HG03025 (cell line): ENCODE data around the gene ZNF536.
"Not testable (repeated sequence)": the region's sequence is repeated elsewhere in the genome, so short reads cannot be mapped to it uniquely, and the experiment has no call there.

ENCODE experiments used
- ATAC-seq: cut with Tn5 transposase; IDR thresholded peaks from one replicate; pipeline ENCODE4 v1.9.1; 2021; ENCODE audit warnings: mild to moderate bottlenecking, moderate library complexity; ENCODE audit not compliant: unreplicated experiment, low FRiP score

The ZNF536 gene

DNA sequence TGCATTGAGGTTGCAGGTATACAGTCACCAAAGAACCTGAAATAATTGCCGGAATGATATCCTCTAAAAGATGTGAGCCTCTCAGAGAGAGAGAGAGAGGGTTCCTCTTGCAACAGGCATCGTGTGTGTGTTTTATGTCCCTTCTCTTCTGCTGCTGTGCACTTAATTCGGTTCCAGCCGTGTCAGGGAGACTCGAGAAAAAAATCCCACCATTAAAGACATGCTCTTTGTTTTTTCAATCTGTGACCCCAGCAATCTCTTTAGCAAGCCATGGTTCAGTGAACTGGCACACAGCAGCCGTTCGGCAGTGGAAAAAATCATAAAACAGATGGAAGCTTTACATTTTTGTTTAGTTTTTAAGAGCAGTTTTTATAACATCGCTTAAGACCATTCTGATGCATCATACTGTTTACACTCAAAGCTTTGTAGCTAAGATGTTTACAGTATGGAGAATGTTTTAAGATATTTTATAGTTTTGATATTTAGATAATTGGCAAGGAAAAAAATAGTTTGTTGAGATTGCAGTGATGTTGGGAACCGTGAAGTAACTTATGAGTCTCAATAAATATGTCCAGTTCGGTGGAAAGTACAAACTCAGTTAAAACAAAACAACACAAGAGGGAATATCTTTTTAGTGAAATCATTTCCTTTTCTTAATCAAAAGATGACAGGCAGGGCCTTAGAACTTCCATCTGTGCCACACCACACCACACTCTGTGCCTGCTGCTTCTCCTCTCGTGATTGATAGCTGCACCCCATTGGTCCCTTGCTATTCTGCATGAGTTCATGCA lies 31.2 kb upstream of the ZNF536 start:
- ATAC-seq: no peak

DNA sequence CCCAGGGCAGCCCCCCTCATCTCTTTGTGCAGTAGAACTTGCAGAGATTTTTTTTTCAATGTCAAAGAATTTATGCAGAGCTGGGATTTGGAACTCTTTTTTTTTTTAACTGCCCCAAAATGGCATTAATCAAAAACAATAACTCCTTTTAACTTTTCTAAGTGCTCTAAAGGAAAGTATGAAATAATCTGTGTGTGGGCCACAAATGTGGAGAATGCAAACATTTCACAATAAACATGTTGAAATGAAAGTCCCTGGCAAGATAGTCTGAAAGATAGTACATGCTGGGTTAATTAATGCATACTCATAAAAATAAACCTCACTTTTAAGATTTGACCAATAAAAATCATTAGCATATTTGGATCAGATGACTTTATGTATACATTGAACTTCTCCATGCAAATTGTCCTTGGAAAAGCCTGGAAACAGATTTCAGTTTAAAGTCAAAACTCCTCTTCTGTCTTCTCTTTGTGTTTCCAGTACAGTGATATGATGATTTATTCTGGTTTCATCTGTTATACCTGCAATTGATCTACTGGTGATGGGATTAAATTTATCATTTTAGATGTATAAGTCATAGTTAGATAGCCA lies 30.5 kb upstream of the ZNF536 start:
- ATAC-seq: no peak

DNA sequence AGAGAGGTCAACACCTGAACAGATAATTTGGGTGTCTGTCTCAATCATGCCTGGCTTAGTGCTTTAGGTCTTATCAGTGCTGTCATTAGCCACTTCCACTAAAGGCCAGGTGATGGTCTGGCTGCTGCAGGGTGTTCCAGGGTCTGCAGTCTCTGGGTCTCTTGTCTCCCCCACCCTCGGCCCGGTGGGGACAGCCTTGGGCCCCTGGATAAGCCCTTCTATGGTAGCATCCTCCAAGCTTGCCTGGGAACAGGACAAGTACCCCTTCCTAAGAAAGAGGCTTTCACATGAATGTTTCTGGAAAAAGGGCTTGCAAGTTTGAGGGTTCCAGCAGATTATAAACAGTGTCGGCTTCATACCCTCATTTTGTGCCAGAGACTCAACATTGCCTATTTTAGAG lies 29.3 kb upstream of the ZNF536 start:
- no peak for ATAC-seq

DNA sequence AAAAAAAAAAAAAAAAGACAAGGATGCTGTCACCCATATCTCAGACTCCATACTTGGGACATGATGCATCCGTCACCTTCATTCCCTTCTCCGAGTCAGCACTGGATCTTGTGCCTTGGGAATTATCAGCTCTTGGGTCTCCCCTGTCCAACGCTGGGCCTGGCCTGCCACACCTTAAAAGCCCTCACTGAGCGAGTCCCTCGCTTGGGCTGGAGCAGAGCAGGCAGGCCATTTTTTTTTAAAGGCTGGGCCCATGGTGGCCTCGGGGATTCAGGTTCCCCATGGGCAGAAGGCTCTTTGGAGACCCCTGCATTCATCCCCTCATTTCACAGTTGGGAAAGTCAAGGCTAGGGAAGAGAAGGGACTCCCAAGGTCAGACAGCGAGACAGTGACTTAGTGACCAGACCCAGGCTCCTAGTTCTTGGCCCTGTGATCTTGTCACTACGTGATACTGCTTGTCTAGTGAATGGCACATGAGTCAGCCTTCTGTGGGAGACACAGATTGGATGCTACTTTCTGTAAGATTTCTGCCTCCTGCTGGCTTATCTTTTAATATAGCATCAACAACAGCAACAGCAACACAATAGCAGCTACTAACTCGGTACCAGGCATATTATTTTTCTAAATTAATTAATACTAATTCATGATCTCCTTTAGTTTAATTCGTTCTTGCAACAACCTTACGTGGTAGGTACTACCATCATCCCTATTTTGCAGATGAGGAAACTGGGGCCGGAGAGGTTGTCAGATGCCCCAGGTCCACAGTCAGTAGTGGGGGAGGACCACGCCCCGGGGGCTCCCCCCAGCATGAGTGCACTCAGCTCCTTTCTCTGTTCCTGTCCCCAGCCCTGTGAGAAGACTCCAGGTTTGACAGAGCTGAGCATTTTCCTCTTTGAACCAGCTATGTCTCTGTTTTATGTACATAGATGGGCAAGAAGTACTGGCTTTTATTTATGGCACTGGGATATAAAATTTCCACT lies 27.4 kb upstream of the ZNF536 start:
- no peak for ATAC-seq

DNA sequence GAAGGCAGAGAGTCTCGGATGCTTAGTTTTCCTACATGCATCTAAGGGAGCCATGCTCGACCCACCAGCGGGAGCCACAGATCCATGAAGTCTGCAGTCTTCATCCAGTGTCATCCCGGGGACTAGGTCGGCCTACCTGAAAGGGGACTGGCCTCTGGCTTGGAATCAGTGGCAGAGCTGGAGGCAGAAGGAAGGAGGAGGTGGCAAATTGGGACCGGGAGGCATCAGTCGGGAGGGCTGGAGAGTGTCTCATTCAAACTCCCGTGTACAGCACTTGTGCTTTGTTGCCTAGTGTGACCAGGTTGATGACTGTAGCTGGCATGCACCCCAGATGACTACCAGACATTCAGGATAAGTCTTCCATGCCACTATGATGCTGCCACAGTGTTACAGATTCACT lies 26.5 kb upstream of the ZNF536 start:
- no peak for ATAC-seq

DNA sequence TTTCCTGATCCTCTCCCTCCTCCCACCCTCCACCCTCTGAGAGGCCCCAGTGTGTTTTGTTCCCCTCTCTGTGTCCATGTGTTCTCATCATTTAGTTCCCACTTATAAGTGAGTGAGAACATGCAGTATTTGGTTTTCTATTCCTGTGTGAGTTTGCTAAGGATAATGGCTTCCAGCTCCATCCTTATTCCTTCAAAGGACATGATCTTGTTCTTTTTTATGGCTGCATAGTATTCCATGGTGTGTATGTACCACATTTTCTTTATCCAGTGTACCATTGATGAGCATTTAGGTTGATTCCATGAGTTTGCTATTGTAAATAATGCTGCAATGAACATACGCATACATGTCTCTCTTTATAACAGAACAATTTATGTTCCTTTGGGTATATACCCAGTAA lies 25.7 kb upstream of the ZNF536 start:
- ATAC-seq: not testable (repeated sequence)

DNA sequence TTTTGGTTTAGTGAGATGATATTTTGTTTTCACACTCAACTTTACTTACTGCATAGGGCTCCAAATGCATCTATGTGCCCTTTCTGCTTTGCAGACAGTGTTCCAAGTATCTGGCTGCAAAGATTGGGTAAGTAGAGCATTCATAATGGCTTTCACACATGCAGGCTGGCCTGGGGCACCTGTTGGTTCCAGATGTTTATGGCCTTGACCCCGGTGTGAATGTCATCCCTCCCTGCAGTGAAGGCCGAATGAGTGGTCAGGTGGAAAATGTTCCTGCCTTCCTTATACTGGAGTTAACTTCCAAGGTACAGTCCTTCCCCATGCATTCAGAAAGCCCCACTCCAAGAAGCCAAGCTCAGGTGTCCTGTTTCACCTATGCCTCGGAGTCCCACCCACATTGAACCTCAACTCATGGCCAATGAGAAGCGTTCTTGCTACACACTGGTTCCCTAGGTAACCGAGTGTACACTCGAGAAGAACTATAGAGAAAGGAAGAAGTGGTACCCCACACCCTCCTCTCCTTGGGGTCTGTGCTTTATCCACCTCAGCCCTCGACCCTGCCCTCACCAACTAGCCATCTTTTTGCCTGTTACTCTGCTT lies 23.0 kb upstream of the ZNF536 start:
- no peak for ATAC-seq

DNA sequence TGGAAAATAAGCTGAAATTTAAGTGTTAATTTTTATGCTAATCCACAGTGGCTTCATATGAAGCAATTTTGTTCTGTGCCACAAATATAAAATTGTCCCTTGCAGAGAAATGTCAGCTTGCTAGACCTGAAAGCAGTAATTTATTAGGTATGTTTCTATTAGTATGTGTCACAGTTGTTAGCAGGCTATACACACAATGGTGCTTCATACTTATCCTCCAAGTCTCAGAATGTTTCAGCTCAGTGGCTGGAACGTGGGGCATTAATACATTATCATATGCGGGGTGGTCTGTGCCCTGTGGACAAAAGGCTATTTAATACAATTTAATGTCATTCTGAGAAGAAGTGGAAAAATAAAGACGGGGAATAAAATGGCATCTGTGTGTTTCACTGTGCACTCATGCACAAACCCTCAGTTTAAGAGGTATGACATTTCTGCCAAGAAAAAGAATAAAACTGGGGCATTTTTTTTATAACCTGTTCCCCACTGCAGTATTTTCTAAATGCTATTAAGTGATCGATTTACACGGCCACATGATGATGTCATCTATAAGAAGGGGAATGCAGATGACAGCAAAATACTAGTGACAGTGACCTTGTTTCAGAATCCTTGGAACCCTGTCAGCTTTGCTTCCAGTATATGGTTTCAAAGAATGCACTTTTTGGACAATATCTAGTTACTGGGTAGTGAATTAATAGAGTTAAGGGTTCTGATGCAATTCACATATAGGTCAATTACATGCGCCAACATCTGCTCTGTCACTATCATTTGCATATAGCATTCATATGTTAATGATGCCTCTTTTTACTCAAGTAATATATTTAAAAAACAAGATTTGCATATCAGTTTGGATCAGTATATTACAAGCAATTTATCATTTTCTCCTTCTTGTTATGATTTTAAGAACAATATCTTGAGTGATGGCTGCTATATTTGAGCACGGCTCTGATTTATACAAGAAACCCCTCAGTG lies 21.2 kb upstream of the ZNF536 start:
- no peak for ATAC-seq

DNA sequence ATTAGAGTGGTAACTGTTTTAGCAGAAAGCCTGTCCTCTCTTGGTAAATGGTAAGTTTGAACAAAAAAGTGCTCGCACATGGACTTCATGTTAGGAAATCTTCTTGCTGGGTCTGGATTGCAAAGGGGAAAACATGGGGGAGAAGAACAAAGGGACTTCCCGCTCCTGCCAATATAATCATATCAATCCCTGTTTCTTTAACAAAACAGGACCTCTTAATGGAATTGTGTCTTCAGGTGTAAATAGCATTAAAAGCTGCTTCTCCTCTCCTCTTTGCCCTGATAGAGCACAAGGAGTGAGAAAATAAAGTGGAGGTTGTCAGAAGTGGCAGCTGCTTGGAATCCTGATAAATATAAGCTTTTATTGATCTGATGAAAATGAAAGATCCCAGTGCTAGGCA lies 20.4 kb upstream of the ZNF536 start:
- ATAC-seq: no peak

DNA sequence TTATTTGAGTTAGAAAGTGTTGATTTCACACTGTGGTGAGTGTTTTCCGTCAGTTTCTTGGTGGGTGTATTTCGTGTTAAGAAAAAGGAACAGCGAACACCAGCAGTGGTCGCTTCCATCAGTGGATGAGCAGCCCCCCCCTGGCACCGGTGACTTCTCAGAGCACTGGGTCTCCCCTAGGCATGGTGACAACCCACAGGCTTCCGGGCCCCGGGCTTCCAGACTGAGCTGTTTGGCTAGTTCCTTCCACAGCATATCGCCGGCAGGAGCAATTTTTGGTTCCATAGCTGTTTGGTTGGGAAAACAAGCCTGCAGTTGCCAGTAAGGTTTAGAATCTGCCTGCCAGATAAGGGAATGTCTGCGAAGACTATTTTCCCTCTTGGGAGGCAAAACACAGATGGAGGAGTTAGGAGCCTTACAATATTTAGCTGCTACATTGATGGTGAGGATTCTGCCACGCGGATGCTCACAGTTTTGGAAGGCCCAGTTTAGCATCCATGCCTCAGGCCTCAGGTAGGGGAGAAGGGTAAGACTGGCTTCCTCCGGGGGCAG lies 18.7 kb upstream of the ZNF536 start:
- no peak for ATAC-seq

DNA sequence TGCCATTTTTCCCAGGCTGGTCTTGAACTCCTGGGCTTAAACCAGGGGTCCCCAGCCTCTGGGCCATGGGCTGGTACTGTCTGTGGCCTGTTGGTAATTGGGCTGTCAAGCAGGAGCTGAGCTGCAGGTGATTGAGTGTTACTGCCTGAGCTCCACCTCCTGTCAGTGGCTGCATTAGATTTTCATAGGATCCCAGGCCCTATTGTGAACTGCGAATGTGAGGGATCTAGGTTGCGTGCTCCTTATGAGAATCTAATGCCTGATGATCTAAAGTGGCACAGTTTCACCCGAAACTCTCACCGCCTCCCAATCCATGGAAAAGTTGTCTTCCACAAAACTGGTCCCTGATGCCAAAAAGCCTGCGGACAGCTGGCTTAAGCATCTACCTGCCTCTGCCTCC lies 16.6 kb upstream of the ZNF536 start:
- ATAC-seq: no peak

DNA sequence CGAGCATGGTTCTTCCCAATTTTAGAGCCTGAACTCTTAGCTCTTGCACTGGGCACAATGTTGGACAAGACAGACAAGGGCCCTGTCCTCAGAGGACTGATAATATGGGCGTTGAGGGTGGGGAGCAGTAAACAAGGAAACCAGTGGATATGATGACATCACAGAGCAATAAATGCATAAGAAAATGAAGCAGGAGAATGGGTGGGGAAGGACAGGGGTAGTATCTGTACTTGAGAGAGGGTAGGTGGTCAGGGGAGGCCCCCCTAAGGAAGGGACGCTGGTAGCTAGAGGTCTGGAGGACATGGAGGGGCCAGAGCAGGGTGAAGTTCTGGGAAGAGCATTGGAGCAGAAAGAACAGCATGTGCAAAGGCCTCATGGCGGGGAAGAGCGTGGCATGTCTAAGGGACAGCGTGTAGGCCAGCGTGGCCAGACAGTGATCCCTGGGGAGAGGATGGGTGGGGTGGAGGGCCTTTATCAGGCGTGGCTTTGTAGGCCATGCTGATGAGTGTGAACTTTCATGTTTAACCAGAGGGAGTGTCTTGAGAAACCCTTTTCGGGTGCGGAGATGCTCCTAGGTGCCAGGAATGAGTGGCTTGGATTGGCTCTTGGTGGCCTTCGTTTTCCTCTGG lies 15.1 kb upstream of the ZNF536 start:
- no peak for ATAC-seq

DNA sequence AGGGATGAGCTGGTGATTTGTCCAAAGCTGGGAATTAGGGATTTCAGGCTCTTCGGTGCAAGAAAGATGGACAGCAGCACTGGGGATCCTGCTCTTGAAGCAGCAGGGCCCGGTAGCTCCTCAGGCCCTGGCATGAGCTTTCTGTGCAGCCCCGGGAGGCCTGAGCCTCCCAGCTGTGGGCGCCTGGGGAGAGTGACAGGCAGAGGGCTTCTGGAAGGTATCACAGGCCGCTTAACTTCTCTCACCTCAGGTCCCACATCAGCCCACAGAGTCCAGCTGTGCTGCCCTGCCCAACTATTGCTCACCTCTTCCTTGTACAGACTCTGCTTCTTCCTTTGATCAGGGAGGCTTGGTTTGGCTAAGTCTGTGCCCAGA lies 14.6 kb upstream of the ZNF536 start:
- no peak for ATAC-seq

DNA sequence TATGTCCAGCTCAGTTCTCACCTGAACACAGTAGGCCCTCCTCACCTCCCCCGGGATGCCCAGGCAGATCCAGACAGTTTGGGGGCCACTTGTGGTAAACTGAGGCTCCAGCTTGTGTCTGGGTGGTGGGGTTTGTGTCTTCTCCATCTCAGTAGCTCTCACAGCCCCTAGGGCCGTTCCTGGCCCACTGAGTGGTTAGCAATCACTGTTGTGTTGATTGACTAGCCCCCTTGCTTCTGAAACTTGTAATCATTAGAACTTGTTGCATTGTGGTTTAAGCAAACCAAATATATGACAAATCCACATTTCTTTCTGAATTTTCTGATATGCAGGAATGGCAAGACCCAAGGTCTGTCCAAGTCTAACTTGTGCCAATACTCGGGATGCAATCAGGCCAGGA lies 13.9 kb upstream of the ZNF536 start:
- no peak for ATAC-seq

DNA sequence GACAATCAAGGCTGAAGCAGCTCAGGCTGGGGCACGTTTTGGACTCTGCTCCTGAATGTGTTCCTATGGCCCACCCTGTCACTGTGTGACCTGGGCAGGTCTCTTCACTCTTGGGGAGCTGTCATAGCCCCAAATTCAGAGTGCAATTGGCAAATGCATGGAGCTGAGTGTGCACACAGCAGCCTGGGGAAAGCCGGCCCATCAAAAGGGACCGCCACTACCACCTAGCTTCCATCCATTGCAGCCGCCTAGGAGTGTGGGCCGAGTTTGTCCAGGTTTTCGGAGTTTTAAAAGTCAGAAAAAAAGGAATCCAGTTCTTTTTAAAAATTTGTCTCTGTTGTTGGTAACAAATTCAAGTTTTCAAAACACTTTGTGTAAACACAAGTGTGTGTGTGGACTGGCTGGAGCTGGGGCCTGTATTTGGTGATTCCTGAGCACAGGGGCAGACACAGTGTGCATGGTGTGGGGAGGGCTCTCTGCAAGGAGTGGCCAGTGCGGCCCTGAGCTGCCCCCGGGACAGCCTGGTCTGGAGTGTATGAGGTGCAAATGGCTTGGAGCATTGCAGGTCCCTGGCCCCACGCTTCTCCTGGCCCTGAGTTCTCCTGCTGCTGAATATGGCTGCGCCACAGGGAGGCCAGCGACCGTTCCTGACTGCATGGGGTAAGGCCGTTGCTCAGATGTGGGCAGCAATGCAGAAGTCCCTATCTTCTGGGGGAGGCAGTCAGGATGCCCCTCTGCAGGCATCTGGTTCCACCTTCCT lies 13.2 kb upstream of the ZNF536 start:
- ATAC-seq: no peak

DNA sequence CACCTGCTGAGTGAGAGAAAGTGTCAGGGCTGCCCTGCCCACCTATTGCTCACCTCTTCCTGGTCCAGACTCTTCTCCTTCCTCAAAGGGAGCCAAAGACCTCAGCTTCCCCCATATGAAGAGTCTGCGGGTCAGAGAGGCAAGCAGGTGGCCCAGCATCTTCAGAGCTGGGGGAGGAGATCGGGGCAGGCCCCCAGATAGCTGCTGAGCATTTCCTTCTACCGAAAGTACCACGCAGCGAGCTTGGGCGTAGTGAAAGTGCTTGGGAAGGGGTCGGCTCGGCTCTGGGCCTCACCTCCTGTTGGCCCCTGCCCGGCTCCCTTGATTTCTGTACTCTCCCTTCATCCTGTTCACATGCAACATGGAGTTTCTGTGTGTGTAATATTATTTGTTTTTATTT lies 12.2 kb upstream of the ZNF536 start:
- no peak for ATAC-seq

DNA sequence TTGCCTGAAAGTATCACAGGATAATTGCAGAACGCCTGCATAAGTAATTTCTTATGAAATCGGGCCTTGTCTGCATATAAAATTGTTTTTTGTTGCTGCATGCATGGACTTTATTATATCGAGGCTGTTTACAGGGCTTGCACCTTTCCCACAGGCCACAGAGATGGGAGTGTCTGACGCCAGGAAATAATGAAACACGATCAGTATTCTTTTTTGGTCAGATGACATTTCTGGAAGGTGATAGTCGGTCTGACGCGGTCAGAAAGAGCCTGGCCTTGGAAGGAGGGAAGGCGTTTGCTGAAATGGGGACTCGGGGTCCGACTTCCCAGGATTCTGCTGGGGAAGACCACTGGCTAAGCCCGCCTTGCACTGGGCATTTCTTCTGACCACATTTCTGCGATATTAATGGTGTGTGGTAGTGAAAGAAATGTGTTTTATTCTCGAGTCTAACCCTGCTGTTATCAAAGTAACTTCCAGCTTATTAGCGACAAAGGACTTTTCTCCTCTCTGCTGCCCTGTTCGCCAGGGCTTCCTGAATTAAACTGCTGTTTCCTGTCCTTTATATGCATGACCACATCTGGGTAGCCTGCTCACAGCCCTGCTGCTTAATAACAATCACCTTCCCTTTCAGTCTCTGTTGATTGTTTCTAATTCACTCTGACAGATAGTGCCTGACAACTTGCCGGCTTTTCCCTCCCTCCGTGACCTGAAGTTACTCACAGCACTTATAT lies 11.6 kb upstream of the ZNF536 start:
- no peak for ATAC-seq

DNA sequence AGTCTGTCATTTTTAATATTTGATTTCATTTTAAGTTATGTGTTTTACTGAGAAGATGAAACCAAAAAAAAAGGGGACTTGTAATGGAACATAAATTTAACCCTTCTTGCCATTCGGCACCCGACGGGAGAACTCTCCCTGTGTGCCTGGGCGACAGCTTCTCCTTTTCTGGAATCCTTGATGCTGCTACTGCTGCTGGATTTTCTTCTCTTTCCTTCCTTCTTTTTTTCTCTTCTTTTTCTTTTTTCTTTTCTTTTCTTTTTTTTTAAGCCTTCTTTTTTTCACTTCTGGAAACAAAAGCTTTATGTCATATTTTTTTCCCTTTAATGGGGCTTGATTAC lies 11.1 kb upstream of the ZNF536 start:
- ATAC-seq: no peak
